Osteocyte (in vitro differentiated cells): ENCODE data around the gene CNTNAP1. TPM values are rescaled to one million over a fixed set of nuclear protein-coding genes. Genes with fewer than 3 reads are reported as not detected.

Source experiments
- DNase-seq: peaks from one replicate; pipeline ENCODE4 v3.0.0; 2021; ENCODE audit warnings: mixed read lengths; ENCODE audit not compliant: unreplicated experiment; ENCODE audit errors: extremely low spot score
- H3K27ac Mint-ChIP-seq: one replicate; pipeline ENCODE4 v1.8.0; 2021; ENCODE audit warnings: mild to moderate bottlenecking, mixed read lengths; ENCODE audit not compliant: unreplicated experiment
- H3K27me3 Mint-ChIP-seq: one replicate; pipeline ENCODE4 v1.8.0; 2021; ENCODE audit warnings: mixed read lengths; ENCODE audit not compliant: unreplicated experiment
- H3K36me3 Mint-ChIP-seq: one replicate; pipeline ENCODE4 v1.8.0; 2021; ENCODE audit warnings: mixed read lengths; ENCODE audit not compliant: unreplicated experiment
- H3K4me1 Mint-ChIP-seq: one replicate; pipeline ENCODE4 v1.8.0; 2021; ENCODE audit warnings: mixed read lengths; ENCODE audit not compliant: unreplicated experiment
- H3K4me3 Mint-ChIP-seq: one replicate; pipeline ENCODE4 v1.8.0; 2021; ENCODE audit warnings: mild to moderate bottlenecking, moderate library complexity, mixed read lengths; ENCODE audit not compliant: unreplicated experiment
- H3K9me3 Mint-ChIP-seq: one replicate; pipeline ENCODE4 v1.8.0; 2021; ENCODE audit warnings: mixed read lengths; ENCODE audit not compliant: unreplicated experiment
- total RNA-seq: library from RNA; stranded (reverse); gene quantifications from 2 replicates; pipeline ENCODE4 v1.2.1, GENCODE V29; 2021
- TF ChIP-seq, protein P1 (sequence below): fragments of 200-600 bp; sonication (generic); IDR thresholded peaks from 2 replicates; pipeline ENCODE4 v1.5.0; 2021; ENCODE audit warnings: antibody characterized with exemption, mild to moderate bottlenecking, moderate library complexity

CNTNAP1 gene
- total RNA-seq, 1 donor from 2014 or later: 35.8 TPM

DNA sequence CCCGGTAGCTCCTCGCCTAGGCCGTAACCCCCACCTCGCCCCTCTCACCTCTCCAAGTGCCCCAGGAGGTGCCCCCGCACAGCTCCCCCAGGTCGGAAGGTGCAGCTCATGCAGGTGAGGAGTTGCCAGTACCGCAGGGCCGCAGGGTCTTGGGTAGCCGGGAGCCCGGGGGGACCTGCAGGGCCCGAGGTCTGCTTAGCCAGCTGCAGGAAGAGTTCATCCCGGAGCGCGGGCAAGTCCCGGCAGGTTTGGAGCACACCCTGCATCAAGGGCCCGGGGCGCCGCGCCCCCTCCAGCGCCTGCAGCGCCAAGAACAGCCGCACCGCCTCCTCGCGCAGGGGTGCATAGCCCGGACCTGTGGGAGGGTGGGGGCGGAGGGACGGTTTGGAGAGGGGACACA is 10.3 kb upstream of the CNTNAP1 start:
- Mint-ChIP-seq H3K27me3 (no peaks in the 10 kb centered on the region), H3K4me1 (peaks cover 43% of the 10 kb centered on the region), H3K36me3 (peaks cover 16% of the 10 kb centered on the region), H3K9me3 (no peaks in the 10 kb centered on the region), H3K4me3 (no peak overlapping the region), H3K27ac (peak overlapping the region; percentile 69)
- TF ChIP-seq, protein P1, sequence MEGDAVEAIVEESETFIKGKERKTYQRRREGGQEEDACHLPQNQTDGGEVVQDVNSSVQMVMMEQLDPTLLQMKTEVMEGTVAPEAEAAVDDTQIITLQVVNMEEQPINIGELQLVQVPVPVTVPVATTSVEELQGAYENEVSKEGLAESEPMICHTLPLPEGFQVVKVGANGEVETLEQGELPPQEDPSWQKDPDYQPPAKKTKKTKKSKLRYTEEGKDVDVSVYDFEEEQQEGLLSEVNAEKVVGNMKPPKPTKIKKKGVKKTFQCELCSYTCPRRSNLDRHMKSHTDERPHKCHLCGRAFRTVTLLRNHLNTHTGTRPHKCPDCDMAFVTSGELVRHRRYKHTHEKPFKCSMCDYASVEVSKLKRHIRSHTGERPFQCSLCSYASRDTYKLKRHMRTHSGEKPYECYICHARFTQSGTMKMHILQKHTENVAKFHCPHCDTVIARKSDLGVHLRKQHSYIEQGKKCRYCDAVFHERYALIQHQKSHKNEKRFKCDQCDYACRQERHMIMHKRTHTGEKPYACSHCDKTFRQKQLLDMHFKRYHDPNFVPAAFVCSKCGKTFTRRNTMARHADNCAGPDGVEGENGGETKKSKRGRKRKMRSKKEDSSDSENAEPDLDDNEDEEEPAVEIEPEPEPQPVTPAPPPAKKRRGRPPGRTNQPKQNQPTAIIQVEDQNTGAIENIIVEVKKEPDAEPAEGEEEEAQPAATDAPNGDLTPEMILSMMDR: no peak
- no peak for DNase-seq

DNA sequence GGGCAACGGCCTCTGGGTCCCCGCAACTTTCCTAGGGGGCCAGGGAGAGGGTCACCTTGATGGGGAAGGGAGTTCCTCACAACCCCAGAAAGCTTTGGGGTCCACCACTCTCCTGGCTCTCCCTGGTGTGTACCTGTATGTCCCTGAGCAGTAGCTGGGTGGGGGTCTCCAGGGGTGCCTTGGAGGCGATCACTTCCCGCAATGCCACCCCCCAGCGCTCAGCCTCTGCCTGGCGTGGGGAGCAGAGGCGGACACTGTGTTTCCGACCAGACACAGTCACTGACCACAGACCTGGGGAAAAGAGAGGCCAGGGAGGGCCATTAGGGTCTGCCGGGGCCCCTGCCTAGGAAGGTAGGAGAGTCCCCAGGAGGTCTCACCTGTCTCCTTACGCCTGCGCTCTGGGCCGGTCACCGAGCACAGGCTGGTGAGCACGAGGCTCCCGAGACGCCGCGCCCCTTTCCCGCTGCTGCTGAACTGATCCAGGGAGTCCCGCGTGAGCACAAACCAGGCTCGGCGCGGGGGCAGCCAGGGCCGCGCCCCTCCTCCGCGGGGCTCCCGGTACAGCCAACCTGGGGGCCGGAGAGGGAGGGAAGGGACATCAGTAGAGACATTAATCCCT is 9.0 kb upstream of the CNTNAP1 start:
- no peak for DNase-seq
- peaks cover 36% of the 10 kb centered on the region for H3K4me1 Mint-ChIP-seq
- no peaks in the 10 kb centered on the region for H3K27me3 Mint-ChIP-seq
- H3K36me3 Mint-ChIP-seq: peaks cover 13% of the 10 kb centered on the region
- TF ChIP-seq, protein P1: no peak
- no peak overlapping the region for H3K4me3 Mint-ChIP-seq
- no peak overlapping the region for H3K27ac Mint-ChIP-seq
- H3K9me3 Mint-ChIP-seq: no peaks in the 10 kb centered on the region

DNA sequence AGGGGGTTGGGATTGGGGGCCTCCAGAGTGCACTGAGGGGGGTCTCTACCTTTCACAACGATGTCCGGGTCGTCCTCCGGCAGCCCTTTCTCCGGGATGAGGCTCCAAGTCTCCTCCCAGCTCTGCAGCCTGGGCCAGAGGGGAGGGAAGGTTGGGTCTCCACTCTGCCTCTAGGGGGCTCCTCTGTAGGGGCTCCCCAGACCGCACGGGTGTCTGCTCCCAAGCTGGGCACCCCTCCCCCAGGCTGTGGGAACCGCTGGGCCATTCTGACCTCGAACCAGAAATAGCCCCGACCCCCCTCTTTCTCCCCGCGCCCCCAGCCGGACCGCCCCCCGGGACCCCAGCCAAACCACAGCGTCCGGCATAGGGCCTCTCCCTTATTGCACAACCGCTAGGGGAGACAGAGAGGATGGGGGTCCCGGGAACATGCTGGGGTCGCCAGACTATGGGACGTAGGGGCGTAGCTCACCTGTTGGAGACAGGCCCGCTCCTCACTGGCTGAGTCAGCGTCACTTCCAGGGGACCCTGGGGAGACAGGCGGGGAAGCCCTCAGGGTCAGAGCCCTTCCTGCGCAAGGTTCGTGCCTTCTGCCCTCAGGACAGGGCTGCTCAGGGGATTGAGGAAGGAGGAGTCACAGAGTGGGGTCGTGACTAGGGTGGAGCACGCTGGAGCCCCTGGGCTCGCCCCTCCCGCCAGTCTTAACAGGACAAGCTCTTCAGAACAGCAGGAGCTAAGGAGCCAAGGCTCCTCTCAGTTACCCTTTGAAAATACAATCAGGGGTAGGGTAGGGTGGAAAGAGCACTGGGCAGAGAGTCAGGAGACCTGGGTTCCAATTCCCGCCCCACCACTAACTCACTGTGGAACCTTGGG is 8.2 kb upstream of the CNTNAP1 start:
- H3K4me3 Mint-ChIP-seq: peak overlapping the region; percentile 65
- TF ChIP-seq, protein P1: peak; percentile 54
- H3K36me3 Mint-ChIP-seq: peaks cover 11% of the 10 kb centered on the region
- no peak overlapping the region for H3K27ac Mint-ChIP-seq
- H3K27me3 Mint-ChIP-seq: no peaks in the 10 kb centered on the region
- no peaks in the 10 kb centered on the region for H3K9me3 Mint-ChIP-seq
- H3K4me1 Mint-ChIP-seq: peaks cover 33% of the 10 kb centered on the region
- no peak for DNase-seq

DNA sequence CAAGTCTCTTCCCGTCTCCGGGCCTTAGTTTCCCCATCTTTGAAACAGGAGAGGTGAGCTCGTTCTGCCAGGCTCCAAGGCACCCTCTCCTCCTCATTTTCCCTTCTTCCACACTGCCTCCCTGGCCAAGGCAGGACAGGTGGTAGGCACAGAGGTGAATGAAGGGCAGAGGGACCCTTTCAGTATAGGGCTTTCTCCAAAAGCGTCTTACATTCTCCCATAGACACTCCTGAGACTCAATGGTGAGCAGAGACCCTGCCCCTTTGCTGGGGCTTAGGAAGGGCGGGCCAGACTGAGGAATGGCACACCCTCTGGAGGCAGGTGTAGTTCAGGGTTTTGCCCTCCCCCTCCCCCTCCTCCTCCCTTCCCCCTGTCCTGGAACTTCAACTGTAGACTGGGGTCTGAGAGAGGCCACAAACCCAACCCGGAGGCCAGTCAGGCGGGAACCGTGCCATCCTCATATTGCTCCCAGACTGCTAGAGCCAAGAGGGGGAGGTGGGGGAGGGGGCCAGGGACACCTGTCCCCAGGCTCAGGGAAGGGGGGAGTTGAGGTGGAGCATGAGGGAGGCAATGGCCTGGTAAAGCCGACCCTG is 7.5 kb upstream of the CNTNAP1 start:
- TF ChIP-seq, protein P1: no peak

More for the DNA sequence above, 7.5 kb upstream of the CNTNAP1 start:
- Mint-ChIP-seq H3K4me1 (peaks cover 33% of the 10 kb centered on the region), H3K36me3 (peaks cover 6% of the 10 kb centered on the region), H3K27ac (peak overlapping the region; percentile 27), H3K4me3 (peak overlapping the region; percentile 65), H3K9me3 (no peaks in the 10 kb centered on the region), H3K27me3 (no peaks in the 10 kb centered on the region)
- DNase-seq: no peak
